Neuronal stem cell (in vitro differentiated cells): Measurements from ENCODE around the gene DUSP22.

Experiments used
- DNase-seq: peaks from one replicate; pipeline ENCODE4 v3.0.0-alpha.2; 2013; ENCODE audit warnings: low spot score
- H2AFZ ChIP-seq: one replicate; pipeline ENCODE4 v1.6.1; 2013; ENCODE audit warnings: mild to moderate bottlenecking, low read length, inconsistent platforms
- H2AK5ac ChIP-seq: 2 replicates; pipeline ENCODE4 v1.6.1; 2013; ENCODE audit warnings: low read depth, mild to moderate bottlenecking, inconsistent platforms, low read length, moderate library complexity, mixed read lengths
- H2BK120ac ChIP-seq: 2 replicates; pipeline ENCODE4 v1.6.1; 2013; ENCODE audit warnings: low read depth, mild to moderate bottlenecking, inconsistent platforms, low read length, moderate library complexity, mixed read lengths
- H2BK12ac ChIP-seq: one replicate; pipeline ENCODE4 v1.6.1; 2013; ENCODE audit warnings: low read length, inconsistent platforms
- H2BK15ac ChIP-seq: 2 replicates; pipeline ENCODE4 v1.6.1; 2013; ENCODE audit warnings: mild to moderate bottlenecking, low read length, inconsistent platforms, mixed read lengths
- H2BK5ac ChIP-seq: one replicate; pipeline ENCODE4 v1.6.1; 2013; ENCODE audit warnings: inconsistent platforms, mild to moderate bottlenecking, low read length, moderate library complexity
- H3K14ac ChIP-seq: one replicate; pipeline ENCODE4 v1.6.1; 2013; ENCODE audit warnings: low read length, inconsistent platforms
- H3K18ac ChIP-seq: 2 replicates; pipeline ENCODE4 v1.6.1; 2013; ENCODE audit warnings: low read length, inconsistent platforms
- H3K23ac ChIP-seq: 2 replicates; pipeline ENCODE4 v1.6.1; 2013; ENCODE audit warnings: low read depth, mild to moderate bottlenecking, mixed read lengths, low read length, inconsistent platforms; ENCODE audit not compliant: poor library complexity
- H3K27ac ChIP-seq: replicated peaks from 3 replicates; pipeline ENCODE4 v1.5.1; 2013; ENCODE audit warnings: low read length, inconsistent platforms
- H3K27me3 ChIP-seq, 3 experiments: 2 replicates each; pipeline ENCODE4 v1.6.1; 2013; ENCODE audit warnings: low read length in 3 of 3, mild to moderate bottlenecking in 2 of 3, inconsistent platforms in 1 of 3, low read depth in 1 of 3, mixed read lengths in 1 of 3, moderate library complexity in 1 of 3; ENCODE audit not compliant: control insufficient read depth in 3 of 3, insufficient read depth in 3 of 3
- H3K36me3 ChIP-seq, 2 donors: replicated peaks in 1 of 2; 2 replicates each; pipeline ENCODE4 v1.6.1; 2013; ENCODE audit warnings: low read length in 2 of 2; ENCODE audit not compliant: control insufficient read depth in 2 of 2, insufficient read depth in 2 of 2
- H3K4ac ChIP-seq: 2 replicates; pipeline ENCODE4 v1.6.1; 2013; ENCODE audit warnings: inconsistent platforms, mild to moderate bottlenecking, low read length, moderate library complexity
- H3K4me1 ChIP-seq, 2 donors: 1 replicate in 1 of 2; 2 replicates in 1 of 2; pipeline ENCODE4 v1.6.1; 2013; ENCODE audit warnings: low read length in 2 of 2, low read depth in 1 of 2; ENCODE audit not compliant: control insufficient read depth in 2 of 2, insufficient read depth in 1 of 2
- H3K4me2 ChIP-seq: one replicate; pipeline ENCODE4 v1.6.1; 2013; ENCODE audit warnings: mild to moderate bottlenecking, low read length, inconsistent platforms; ENCODE audit not compliant: insufficient read depth, poor library complexity, severe bottlenecking
- H3K4me3 ChIP-seq, 2 donors: 2 replicates each; pipeline ENCODE4 v1.5.1; 2013; ENCODE audit warnings: low read length in 2 of 2, mild to moderate bottlenecking in 2 of 2, inconsistent platforms in 1 of 2, moderate library complexity in 1 of 2
- H3K79me1 ChIP-seq: one replicate; pipeline ENCODE4 v1.6.1; 2013; ENCODE audit warnings: low read depth, mild to moderate bottlenecking, inconsistent platforms, low read length, moderate library complexity
- H3K9ac ChIP-seq: one replicate; pipeline ENCODE4 v1.6.1; 2013; ENCODE audit warnings: mild to moderate bottlenecking, low read depth, low read length, inconsistent platforms; ENCODE audit not compliant: poor library complexity
- H3K9me3 ChIP-seq, 2 donors: replicated peaks in 1 of 2; 2 replicates each; pipeline versions ENCODE3 to v1.6.1; 2013; ENCODE audit warnings: low read length in 2 of 2, mild to moderate bottlenecking in 2 of 2, inconsistent platforms in 1 of 2, low read depth in 1 of 2, mixed read lengths in 1 of 2, moderate library complexity in 1 of 2; ENCODE audit not compliant: control insufficient read depth in 2 of 2, insufficient read depth in 1 of 2
- H4K8ac ChIP-seq: one replicate; pipeline ENCODE4 v1.6.1; 2013; ENCODE audit warnings: low read depth, mild to moderate bottlenecking, inconsistent platforms, low read length, moderate library complexity
- H4K91ac ChIP-seq: one replicate; pipeline ENCODE4 v1.6.1; 2013; ENCODE audit warnings: low read length, low read depth, mild to moderate bottlenecking, inconsistent platforms; ENCODE audit not compliant: poor library complexity
- WGBS, 2 donors: extraction: QIAGEN DNeasy Blood & Tissue Kit; methylation state at CpG; one replicate each; pipeline ENCODE4 v1.1.7; 2013; ENCODE audit warnings: missing lambda C conversion rate in 2 of 2, mixed read lengths in 1 of 2; ENCODE audit not compliant: insufficient read length in 2 of 2, insufficient replicate concordance in 1 of 2; ENCODE audit errors: extremely low coverage in 2 of 2; 5-methylcytosine and 5-hydroxymethylcytosine counted together

The DUSP22 gene

GRCh38 chr6:334536-335510, 42.5 kb downstream of the DUSP22 start:
- H3K4me3 ChIP-seq: no peak overlapping the region
- WGBS, 2 donors: no CpG with 5 or more reads among the region's 10 CpGs

GRCh38 chr6:335572-335971, 43.3 kb downstream of the DUSP22 start:
- no peak for DNase-seq
- Histone ChIP-seq H3K27me3 (no peaks in the 10 kb centered on the region), H3K4me3 (no peak overlapping the region), H2BK15ac (no peak overlapping the region), H3K4ac (no peak overlapping the region), H2BK120ac (no peak overlapping the region), H3K27ac (no peak overlapping the region), H2BK12ac (no peak overlapping the region), H2AFZ (no peak overlapping the region), H4K8ac (no peak overlapping the region), H3K18ac (no peak overlapping the region), H2BK5ac (no peak overlapping the region), H3K9me3 (peaks cover 0 to 20% of the 10 kb centered on the region in 2 donors), H3K23ac (no peak overlapping the region), H3K4me2 (no peak overlapping the region), H3K79me1 (no peaks in the 10 kb centered on the region), H3K9ac (no peak overlapping the region), H2AK5ac (no peak overlapping the region), H3K4me1 (peaks cover 0 to 6% of the 10 kb centered on the region in 2 donors), H3K14ac (no peak overlapping the region), H3K36me3 (peaks cover 0 to under 1% of the 10 kb centered on the region in 2 donors), H4K91ac (no peak overlapping the region)
- WGBS, 2 donors: no CpG with 5 or more reads among the region's 6 CpGs

More at GRCh38 chr6:334536-335510, 42.5 kb downstream of the DUSP22 start:
- Histone ChIP-seq H3K79me1 (no peaks in the 10 kb centered on the region), H4K91ac (no peak overlapping the region), H3K9ac (no peak overlapping the region), H3K4me2 (no peak overlapping the region), H2BK12ac (no peak overlapping the region), H3K14ac (no peak overlapping the region), H4K8ac (no peak overlapping the region), H3K23ac (no peak overlapping the region), H3K9me3 (peaks cover 0 to 17% of the 10 kb centered on the region in 2 donors), H3K36me3 (no peaks in the 10 kb centered on the region), H3K18ac (no peak overlapping the region), H2BK120ac (no peak overlapping the region), H2AK5ac (no peak overlapping the region), H2BK5ac (no peak overlapping the region), H2AFZ (no peak overlapping the region), H3K27me3 (no peaks in the 10 kb centered on the region), H3K4me1 (peaks cover 0 to 6% of the 10 kb centered on the region in 2 donors), H3K4ac (no peak overlapping the region), H2BK15ac (no peak overlapping the region), H3K27ac (no peak overlapping the region)
- DNase-seq: no peak

DNA sequence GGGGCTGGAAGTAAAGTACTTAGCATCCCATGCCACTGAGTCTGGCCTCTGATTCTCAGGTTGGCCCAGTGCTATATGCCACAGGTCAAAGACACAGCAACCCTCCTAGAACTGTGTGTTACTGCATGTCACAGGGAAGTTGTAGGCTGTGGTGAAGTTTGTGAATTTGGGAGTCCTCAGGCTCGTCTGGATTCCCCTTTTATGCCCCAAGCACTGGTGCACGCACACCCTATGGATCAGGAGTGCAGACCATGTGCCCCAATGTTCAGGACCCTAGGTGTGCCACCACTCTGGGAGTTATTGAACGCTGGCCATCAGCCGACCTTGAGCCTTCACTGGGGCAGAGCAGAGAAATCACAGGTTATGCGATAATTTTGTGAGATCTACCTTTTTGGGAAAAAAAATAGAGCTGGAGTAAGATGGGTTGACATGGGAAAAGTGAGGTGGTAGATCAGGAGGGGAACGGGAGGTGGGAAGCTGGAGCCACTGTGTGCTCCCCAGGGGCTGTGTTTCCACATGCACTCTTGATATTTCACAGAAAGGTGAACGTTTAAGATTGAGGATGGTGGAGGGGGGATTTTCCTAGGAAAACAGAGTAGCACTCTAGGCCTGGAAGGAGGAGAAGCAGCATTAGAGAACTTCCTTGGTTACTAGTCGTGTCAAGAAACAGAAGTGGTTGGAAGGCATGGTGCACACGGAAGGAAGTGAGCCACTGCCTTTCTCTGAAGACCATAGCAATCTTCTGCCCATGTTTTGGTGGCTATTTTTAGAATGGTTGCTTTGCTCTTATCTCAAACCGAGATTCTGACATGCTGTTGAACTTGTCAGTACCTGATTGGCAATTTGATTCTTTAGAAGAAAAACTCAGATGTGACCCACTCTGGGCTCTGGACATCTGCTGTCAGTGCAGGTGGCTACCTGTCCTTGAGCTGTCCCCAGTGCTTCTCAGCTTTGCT, 44.1 kb downstream of the DUSP22 start:
- Histone ChIP-seq H3K4me3 (peak overlapping the region in 1 of 2 donors; percentile 16), H2BK15ac (no peak overlapping the region), H3K23ac (no peak overlapping the region), H3K18ac (no peak overlapping the region), H3K4me2 (no peak overlapping the region), H3K27ac (no peak overlapping the region), H3K4ac (no peak overlapping the region), H3K14ac (no peak overlapping the region), H3K9ac (no peak overlapping the region), H2BK120ac (no peak overlapping the region), H2BK12ac (no peak overlapping the region), H3K79me1 (no peaks in the 10 kb centered on the region), H3K4me1 (peaks cover 0 to 6% of the 10 kb centered on the region in 2 donors), H3K9me3 (peaks cover 0 to 25% of the 10 kb centered on the region in 2 donors), H3K36me3 (peaks cover 0 to 3% of the 10 kb centered on the region in 2 donors), H2BK5ac (no peak overlapping the region), H4K91ac (no peak overlapping the region), H2AK5ac (no peak overlapping the region), H2AFZ (no peak overlapping the region), H4K8ac (no peak overlapping the region), H3K27me3 (no peaks in the 10 kb centered on the region)
- no CpG with 5 or more reads among the region's 10 CpGs for WGBS, 2 donors
- DNase-seq: no peak
